ENCODE results near the gene TNFSF4. TPM values are rescaled to one million over a fixed set of nuclear protein-coding genes. Genes with fewer than 3 reads are reported as not detected.
"Not testable (repeated sequence)": the region's sequence is repeated elsewhere in the genome, so short reads cannot be mapped to it uniquely, and the experiment has no call there.

Gene TNFSF4
- total and polyA plus RNA-seq, 2 of the 13 experiments (the other 11 are each of a cell fraction or from before 2014, with no cell fraction given), result 2.4 to 7.9 TPM

GRCh38 chr1:173234434-173234833 lies 27.3 kb upstream of the TNFSF4 start:
- BruUV-seq (replicated peaks); H2AFZ ChIP-seq (ENCODE audit: low read length); intact Hi-C loops (cut with micrococcal nuclease; ENCODE audit: unreplicated experiment); H3K27ac ChIP-seq (ENCODE audit: extremely low read length, insufficient read depth, low read length); H3K4me2 ChIP-seq (ENCODE audit: low read depth, low read length); CTCF ChIA-PET (ENCODE audit: low intra/inter-chr PET ratio, low total read pairs); H3K27me3 ChIP-seq (ENCODE audit: control insufficient read depth in 1 of 2, insufficient read depth in 2 of 2, low read length in 2 of 2); H4K20me1 ChIP-seq (ENCODE audit: insufficient read depth, low read length); H3K9ac ChIP-seq (ENCODE audit: insufficient read depth, low read depth, low read length); in situ Hi-C loops (cut with HindIII; ENCODE audit: extremely low pct_ligation_motif_present, low pct_unique_long_range_greater_than_20kb); DNase-seq (ENCODE audit: low spot score); POLR2A ChIA-PET; FAIRE-seq; ATAC-seq; H3K9me3 ChIP-seq (ENCODE audit: low read length); H3K4me1 ChIP-seq (ENCODE audit: insufficient read depth, low read length); H3K79me2 ChIP-seq (ENCODE audit: insufficient read depth, low read length); H3K4me3 ChIP-seq (replicated peaks in 1 of 3; ENCODE audit: insufficient read depth in 1 of 3, low read depth in 2 of 3, low read length in 3 of 3); H3K36me3 ChIP-seq (replicated peaks in 1 of 2; ENCODE audit: control insufficient read depth in 1 of 2, insufficient read depth in 2 of 2, low read length in 2 of 2): not testable (repeated sequence)
- WGBS (ENCODE audit: low lambda C conversion rate), result 39% methylated on average over 3 of the region's 3 CpGs

DNA sequence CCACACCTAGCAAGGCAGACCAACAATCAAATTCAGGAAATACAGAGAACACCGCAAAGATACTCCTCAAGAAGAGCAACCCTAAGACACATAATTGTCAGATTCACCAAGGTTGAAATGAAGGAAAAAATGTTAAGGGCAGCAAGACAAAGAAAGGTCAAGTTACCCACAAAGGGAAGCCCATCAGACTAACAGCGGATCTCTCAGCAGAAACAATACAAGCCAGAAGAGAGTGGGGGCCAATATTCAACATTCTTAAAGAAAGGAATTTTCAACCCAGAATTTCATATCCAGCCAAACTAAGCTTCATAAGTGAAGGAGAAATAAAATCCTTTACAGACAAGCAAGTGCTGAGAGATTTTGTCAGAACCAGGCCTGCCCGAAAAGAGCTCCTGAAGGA lies 21.9 kb upstream of the TNFSF4 start:
- H3K9ac ChIP-seq (ENCODE audit: insufficient read depth, low read depth, low read length); H3K9me3 ChIP-seq (ENCODE audit: low read length); in situ Hi-C loops (cut with HindIII; ENCODE audit: extremely low pct_ligation_motif_present, low pct_unique_long_range_greater_than_20kb); H2AFZ ChIP-seq (ENCODE audit: low read length); FAIRE-seq; H3K27ac ChIP-seq (ENCODE audit: extremely low read length, insufficient read depth, low read length); intact Hi-C loops (cut with micrococcal nuclease; ENCODE audit: unreplicated experiment); H3K36me3 ChIP-seq (replicated peaks in 1 of 2; ENCODE audit: control insufficient read depth in 1 of 2, insufficient read depth in 2 of 2, low read length in 2 of 2); H3K27me3 ChIP-seq (ENCODE audit: control insufficient read depth in 1 of 2, insufficient read depth in 2 of 2, low read length in 2 of 2); BruUV-seq (replicated peaks); DNase-seq (ENCODE audit: low spot score); ATAC-seq; H3K4me1 ChIP-seq (ENCODE audit: insufficient read depth, low read length); H3K4me2 ChIP-seq (ENCODE audit: low read depth, low read length); POLR2A ChIA-PET; H4K20me1 ChIP-seq (ENCODE audit: insufficient read depth, low read length); H3K4me3 ChIP-seq (replicated peaks in 1 of 3; ENCODE audit: insufficient read depth in 1 of 3, low read depth in 2 of 3, low read length in 3 of 3); H3K79me2 ChIP-seq (ENCODE audit: insufficient read depth, low read length); CTCF ChIA-PET (ENCODE audit: low intra/inter-chr PET ratio, low total read pairs): not testable (repeated sequence)
- TF ChIP-seq ZNF317 (CRISPR knock-in tag; IDR thresholded peaks at IDR 0.05), result peak; percentile 84
- 64% methylated on average over 3 of the region's 3 CpGs for WGBS (ENCODE audit: low lambda C conversion rate)

DNA sequence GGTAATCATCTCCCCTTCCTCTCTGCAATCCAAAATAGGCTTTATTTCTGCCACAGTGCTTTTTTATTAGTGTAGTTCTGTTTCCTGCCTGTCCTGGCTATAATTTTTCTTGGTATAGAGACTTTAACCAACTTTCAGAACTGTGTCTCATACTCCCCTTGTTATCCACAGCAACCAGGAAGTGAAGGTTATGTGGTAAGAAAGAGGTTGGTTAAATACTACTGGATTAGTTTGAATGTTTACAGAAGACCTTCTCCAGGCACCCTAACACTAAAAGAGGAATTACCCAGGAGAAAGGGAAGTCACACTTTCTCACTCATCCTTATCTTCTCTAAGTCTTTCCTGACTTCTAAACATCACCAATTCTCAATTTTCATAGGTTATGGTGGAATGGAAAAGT lies 17.8 kb upstream of the TNFSF4 start:
- Histone ChIP-seq H3K4me3 (replicated peaks in 1 of 3; ENCODE audit: insufficient read depth in 1 of 3, low read depth in 2 of 3, low read length in 3 of 3) (no peak overlapping the region), H2AFZ (ENCODE audit: low read length) (no peak overlapping the region), H3K27me3 (ENCODE audit: control insufficient read depth in 1 of 2, insufficient read depth in 2 of 2, low read length in 2 of 2) (no peaks in the 10 kb centered on the region), H3K79me2 (ENCODE audit: insufficient read depth, low read length) (no peaks in the 10 kb centered on the region), H4K20me1 (ENCODE audit: insufficient read depth, low read length) (no peaks in the 10 kb centered on the region), H3K4me2 (ENCODE audit: low read depth, low read length) (no peak overlapping the region), H3K9me3 (ENCODE audit: low read length) (no peaks in the 10 kb centered on the region), H3K4me1 (ENCODE audit: insufficient read depth, low read length) (no peaks in the 10 kb centered on the region; the same call in 1 of the 2 replicates), H3K27ac (ENCODE audit: extremely low read length, insufficient read depth, low read length) (no peak overlapping the region), H3K9ac (ENCODE audit: insufficient read depth, low read depth, low read length) (no peak overlapping the region), H3K36me3 (replicated peaks in 1 of 2; ENCODE audit: control insufficient read depth in 1 of 2, insufficient read depth in 2 of 2, low read length in 2 of 2) (no peaks in the 10 kb centered on the region)
- CTCF ChIA-PET (ENCODE audit: low intra/inter-chr PET ratio, low total read pairs), result no interaction called here
- in situ Hi-C loops (cut with HindIII; ENCODE audit: extremely low pct_ligation_motif_present, low pct_unique_long_range_greater_than_20kb), result no loop called here
- ATAC-seq (no peak), DNase-seq (ENCODE audit: low spot score) (no peak), FAIRE-seq (no peak)
- POLR2A ChIA-PET, result no interaction called here
- BruUV-seq (replicated peaks), result no TSS peak
- intact Hi-C loops (cut with micrococcal nuclease; ENCODE audit: unreplicated experiment), result no loop called here
- TF ChIP-seq CHD4 (IDR thresholded peaks at IDR 0.05; ENCODE audit: borderline replicate concordance, low read length) (no peak), NR2F6 (IDR thresholded peaks at IDR 0.05) (no peak), NR2F6 (CRISPR knock-in tag; IDR thresholded peaks at IDR 0.05) (no peak), YY1 (IDR thresholded peaks at IDR 0.05; ENCODE audit: insufficient read depth, insufficient replicate concordance, low read depth, low read length) (no peak), SUZ12 (IDR thresholded peaks at IDR 0.05; ENCODE audit: low read depth, low read length) (no peak), HMG20A (CRISPR knock-in tag; IDR thresholded peaks at IDR 0.05; ENCODE audit: borderline replicate concordance) (no peak), GTF2F1 (IDR thresholded peaks at IDR 0.05; ENCODE audit: low read length) (no peak), NR3C1 (CRISPR knock-in tag; IDR thresholded peaks at IDR 0.05) (no peak), ZNF670 (CRISPR knock-in tag; IDR thresholded peaks at IDR 0.05; ENCODE audit: borderline replicate concordance) (no peak), ZNF607 (CRISPR knock-in tag; IDR thresholded peaks at IDR 0.05; ENCODE audit: borderline replicate concordance) (no peak)

Measured in HepG2 (cell line).